Measurements from ENCODE around the gene TLE3.

The TLE3 gene

DNA sequence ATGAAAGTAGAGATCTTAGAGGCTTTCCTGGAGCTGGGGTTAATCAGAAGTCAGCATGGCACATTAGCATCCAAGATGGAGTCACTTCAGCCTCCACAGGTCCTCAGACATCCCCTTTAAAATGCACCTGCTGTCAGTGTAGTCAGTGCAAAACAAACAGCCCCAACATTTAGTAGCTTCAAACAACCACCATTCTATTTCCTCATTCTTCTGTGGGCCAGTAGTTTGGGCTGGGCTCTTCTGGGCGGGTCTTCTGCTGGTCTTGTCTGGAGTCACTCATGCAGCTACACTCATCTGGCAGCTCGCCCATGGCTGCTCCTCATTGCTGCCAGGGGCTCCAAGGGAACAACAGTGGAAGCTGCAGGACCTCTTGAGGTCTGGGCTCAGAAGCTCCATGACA is 99.9 kb downstream of the TLE3 start:
- DNase-seq (ENCODE audit: insufficient read length, low spot score) (no peak), FAIRE-seq (no peak)
- TF ChIP-seq POLR2A (IDR thresholded peaks at IDR 0.05; ENCODE audit: low read depth, low read length): no peak

Measured in H54 (cell line).